Glutamatergic neuron (in vitro differentiated cells): ENCODE measurements around the gene SPOCK2. TPM values are rescaled to one million over a fixed set of nuclear protein-coding genes. Genes with fewer than 3 reads are reported as not detected.

Experiments
- total RNA-seq: library from RNA; stranded (reverse); fragmentation: NEBNext Ultra II Directional; extraction: Animal tissue kit (Norgen Biotek cat#: 25700); gene quantifications from one replicate; pipeline ENCODE4 v1.2.1, GENCODE V29; 2021; ENCODE audit not compliant: unreplicated experiment

SPOCK2 gene
- total RNA-seq, 1 donor from 2014 or later: 362 TPM

Other genes with a start within 250 kb of the SPOCK2 start
- gene PSAP, start 237.3 kb downstream of the SPOCK2 start, total RNA-seq: 737 TPM
- 0.83 TPM for gene CHST3, start 124.2 kb downstream of the SPOCK2 start, total RNA-seq
- gene ANAPC16, start 127.5 kb upstream of the SPOCK2 start, total RNA-seq: 37.0 TPM
- gene ASCC1, start 127.7 kb upstream of the SPOCK2 start, total RNA-seq: 33.3 TPM
- gene DDIT4, start 185.4 kb upstream of the SPOCK2 start, total RNA-seq: 153 TPM